SK-N-SH treated with all-trans-retinoic acid at 6 μM for 48 hours (cell line): ENCODE data around the gene EIF2B5.

Experiments used
- ATAC-seq: fragments of 200-7000 bp; cut with Tn5 transposase; 3 replicates; pipeline ENCODE4 v1.9.1; 2020; ENCODE audit warnings: mild to moderate bottlenecking, moderate library complexity
- ARNTL ChIP-seq: fragments of 450-650 bp; formaldehyde crosslinking; IDR thresholded peaks from 2 replicates; pipeline ENCODE4 v1.5.0; 2020; ENCODE audit warnings: low read depth, mild to moderate bottlenecking, moderate library complexity, borderline replicate concordance
- BACH2 ChIP-seq: fragments of 250-450 bp; sonication (Bioruptor Pico); IDR thresholded peaks from 2 replicates; pipeline ENCODE4 v1.9.0; 2021; ENCODE audit warnings: mild to moderate bottlenecking, borderline replicate concordance
- CREB5 ChIP-seq: fragments of 250-450 bp; sonication (Bioruptor Pico); IDR thresholded peaks from 2 replicates; pipeline ENCODE4 v1.5.1; 2020; ENCODE audit warnings: low read depth, mild to moderate bottlenecking, moderate library complexity
- CSDC2 ChIP-seq: fragments of 250-450 bp; sonication (Bioruptor Pico); IDR thresholded peaks from 2 replicates; pipeline ENCODE4 v1.5.0; 2020; ENCODE audit warnings: mild to moderate bottlenecking, moderate library complexity
- ESRRG ChIP-seq: fragments of 250-450 bp; sonication (Bioruptor Pico); IDR thresholded peaks from 2 replicates; pipeline ENCODE4 v1.6.1; 2021; ENCODE audit warnings: mild to moderate bottlenecking
- GLIS3 ChIP-seq: fragments of 250-450 bp; sonication (Bioruptor Pico); IDR thresholded peaks from 2 replicates; pipeline ENCODE4 v1.5.0; 2020; ENCODE audit warnings: mild to moderate bottlenecking, moderate library complexity
- ISL1 ChIP-seq: fragments of 250-450 bp; sonication (Bioruptor Pico); IDR thresholded peaks from 2 replicates; pipeline ENCODE4 v2.1.2; 2022; ENCODE audit warnings: mild to moderate bottlenecking, moderate library complexity
- OSR1 ChIP-seq: fragments of 250-450 bp; sonication (Bioruptor Pico); IDR thresholded peaks from 2 replicates; pipeline ENCODE4 v1.8.0; 2022; ENCODE audit warnings: moderate library complexity, mild to moderate bottlenecking, inconsistent platforms
- PPARA ChIP-seq: fragments of 250-450 bp; sonication (Bioruptor Pico); IDR thresholded peaks from 2 replicates; pipeline ENCODE4 v1.5.0; 2020; ENCODE audit warnings: mild to moderate bottlenecking, borderline replicate concordance
- RARB ChIP-seq: fragments of 250-450 bp; sonication (Bioruptor Pico); IDR thresholded peaks from 2 replicates; pipeline ENCODE4 v1.8.0; 2021; ENCODE audit warnings: mild to moderate bottlenecking, moderate library complexity
- SNAI2 ChIP-seq: fragments of 250-450 bp; sonication (Bioruptor Pico); IDR thresholded peaks from 2 replicates; pipeline ENCODE4 v1.5.0; 2020; ENCODE audit warnings: mild to moderate bottlenecking, moderate library complexity
- TCF4 ChIP-seq: fragments of 250-450 bp; sonication (Bioruptor Pico); IDR thresholded peaks from 2 replicates; pipeline ENCODE4 v1.8.0; 2021; ENCODE audit warnings: mild to moderate bottlenecking, moderate library complexity, borderline replicate concordance
- TOX ChIP-seq: fragments of 250-450 bp; sonication (Bioruptor Pico); IDR thresholded peaks from 2 replicates; pipeline ENCODE4 v1.8.0; 2021; ENCODE audit warnings: mild to moderate bottlenecking, moderate library complexity, borderline replicate concordance
- TSHZ2 ChIP-seq: fragments of 250-450 bp; sonication (Bioruptor Pico); IDR thresholded peaks from 2 replicates; pipeline ENCODE4 v1.5.0; 2020; ENCODE audit warnings: mild to moderate bottlenecking, moderate library complexity
- ZFP3 ChIP-seq: fragments of 250-450 bp; sonication (Bioruptor Pico); IDR thresholded peaks from 2 replicates; pipeline ENCODE4 v1.5.0; 2020; ENCODE audit warnings: mild to moderate bottlenecking, moderate library complexity
- ZNF8 ChIP-seq: fragments of 450-650 bp; formaldehyde crosslinking; IDR thresholded peaks from 2 replicates; pipeline ENCODE4 v1.5.0; 2020; ENCODE audit warnings: mild to moderate bottlenecking, moderate library complexity
- TF ChIP-seq, protein P1 (sequence below): fragments of 250-450 bp; sonication (Bioruptor Pico); IDR thresholded peaks from 2 replicates; pipeline ENCODE4 v1.8.0; 2021; ENCODE audit warnings: low read depth, mild to moderate bottlenecking, moderate library complexity, borderline replicate concordance
- TF ChIP-seq, protein P2 (sequence below): fragments of 250-450 bp; sonication (Bioruptor Pico); IDR thresholded peaks from 2 replicates; pipeline ENCODE4 v1.5.1; 2021; ENCODE audit warnings: mild to moderate bottlenecking, moderate library complexity
- TF ChIP-seq, protein P3 (sequence below): fragments of 250-450 bp; sonication (Bioruptor Pico); IDR thresholded peaks from 2 replicates; pipeline ENCODE4 v1.8.0; 2020; ENCODE audit warnings: mild to moderate bottlenecking, moderate library complexity, borderline replicate concordance

The EIF2B5 gene

DNA sequence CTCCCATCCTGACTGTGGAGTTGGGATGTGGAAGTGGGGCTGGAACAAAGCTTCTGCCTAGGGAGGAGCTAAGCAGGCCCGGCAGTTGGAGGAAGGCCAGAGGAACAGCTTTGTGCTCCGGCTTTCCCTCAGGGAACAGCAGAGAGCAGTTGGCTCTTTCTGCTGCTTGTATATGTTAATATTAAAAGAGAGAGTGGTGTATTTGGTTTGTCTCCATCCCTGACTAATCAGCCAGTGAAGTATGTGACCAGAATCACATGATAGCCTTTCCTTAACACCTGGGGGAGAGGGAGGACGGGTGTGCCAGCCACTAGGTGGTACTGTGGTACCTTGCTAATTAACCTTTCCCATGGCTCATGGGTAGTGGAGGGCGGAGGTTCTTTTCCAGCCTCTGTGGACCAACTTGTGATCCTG is 10.0 kb downstream of the EIF2B5 start:
- TF ChIP-seq, protein P1, sequence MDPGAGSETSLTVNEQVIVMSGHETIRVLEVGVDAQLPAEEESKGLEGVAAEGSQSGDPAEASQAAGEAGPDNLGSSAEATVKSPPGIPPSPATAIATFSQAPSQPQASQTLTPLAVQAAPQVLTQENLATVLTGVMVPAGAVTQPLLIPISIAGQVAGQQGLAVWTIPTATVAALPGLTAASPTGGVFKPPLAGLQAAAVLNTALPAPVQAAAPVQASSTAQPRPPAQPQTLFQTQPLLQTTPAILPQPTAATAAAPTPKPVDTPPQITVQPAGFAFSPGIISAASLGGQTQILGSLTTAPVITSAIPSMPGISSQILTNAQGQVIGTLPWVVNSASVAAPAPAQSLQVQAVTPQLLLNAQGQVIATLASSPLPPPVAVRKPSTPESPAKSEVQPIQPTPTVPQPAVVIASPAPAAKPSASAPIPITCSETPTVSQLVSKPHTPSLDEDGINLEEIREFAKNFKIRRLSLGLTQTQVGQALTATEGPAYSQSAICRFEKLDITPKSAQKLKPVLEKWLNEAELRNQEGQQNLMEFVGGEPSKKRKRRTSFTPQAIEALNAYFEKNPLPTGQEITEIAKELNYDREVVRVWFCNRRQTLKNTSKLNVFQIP: no peak
- TF ChIP-seq RARB (CRISPR knock-in tag) (no peak), TSHZ2 (CRISPR knock-in tag) (no peak)
- TF ChIP-seq, all 23 proteins: peak for 0
- ATAC-seq: peak; percentile 64

DNA sequence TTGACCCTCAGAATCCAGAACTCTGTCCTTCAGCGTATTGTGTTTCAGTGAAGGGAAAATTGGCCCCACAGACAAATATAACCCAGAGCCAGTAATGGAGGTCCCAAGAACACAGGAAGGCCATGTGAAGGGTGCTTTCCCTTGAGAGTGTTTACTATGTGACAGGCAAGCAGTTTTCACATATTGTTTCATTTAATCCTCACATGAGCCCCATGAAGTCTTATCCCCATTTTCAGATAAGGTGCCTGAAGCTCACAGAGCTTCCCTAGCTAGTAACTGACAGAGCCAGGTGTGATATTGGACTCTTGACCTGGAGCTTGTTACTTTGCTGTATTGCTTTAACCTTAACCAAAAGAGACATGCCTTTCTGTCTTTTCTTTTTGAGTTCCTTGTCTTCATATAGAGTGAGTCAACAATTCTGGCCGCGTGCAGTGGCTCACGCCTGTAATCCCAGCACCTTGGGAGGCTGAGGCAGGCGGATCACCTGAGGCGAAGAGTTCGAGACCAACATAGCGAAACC is 10.7 kb downstream of the EIF2B5 start:
- no peak for ATAC-seq

GRCh38 chr3:184148076-184148475 is 12.9 kb downstream of the EIF2B5 start:
- ATAC-seq: no peak
- no peak for TF ChIP-seq ZNF8
- TF ChIP-seq BACH2 (CRISPR knock-in tag): no peak
- TF ChIP-seq SNAI2 (CRISPR knock-in tag): no peak
- TF ChIP-seq ARNTL: no peak
- no peak for TF ChIP-seq GLIS3 (CRISPR knock-in tag)
- no peak for TF ChIP-seq ESRRG (CRISPR knock-in tag)
- TF ChIP-seq TSHZ2 (CRISPR knock-in tag): no peak
- TF ChIP-seq CREB5: no peak
- TF ChIP-seq ISL1 (CRISPR knock-in tag): no peak
- TF ChIP-seq RARB (CRISPR knock-in tag): no peak
- no peak for TF ChIP-seq TOX (CRISPR knock-in tag)
- no peak for TF ChIP-seq PPARA
- TF ChIP-seq TCF4 (CRISPR knock-in tag): no peak
- TF ChIP-seq, protein P2, sequence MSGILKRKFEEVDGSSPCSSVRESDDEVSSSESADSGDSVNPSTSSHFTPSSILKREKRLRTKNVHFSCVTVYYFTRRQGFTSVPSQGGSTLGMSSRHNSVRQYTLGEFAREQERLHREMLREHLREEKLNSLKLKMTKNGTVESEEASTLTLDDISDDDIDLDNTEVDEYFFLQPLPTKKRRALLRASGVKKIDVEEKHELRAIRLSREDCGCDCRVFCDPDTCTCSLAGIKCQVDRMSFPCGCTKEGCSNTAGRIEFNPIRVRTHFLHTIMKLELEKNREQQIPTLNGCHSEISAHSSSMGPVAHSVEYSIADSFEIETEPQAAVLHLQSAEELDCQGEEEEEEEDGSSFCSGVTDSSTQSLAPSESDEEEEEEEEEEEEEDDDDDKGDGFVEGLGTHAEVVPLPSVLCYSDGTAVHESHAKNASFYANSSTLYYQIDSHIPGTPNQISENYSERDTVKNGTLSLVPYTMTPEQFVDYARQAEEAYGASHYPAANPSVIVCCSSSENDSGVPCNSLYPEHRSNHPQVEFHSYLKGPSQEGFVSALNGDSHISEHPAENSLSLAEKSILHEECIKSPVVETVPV (CRISPR knock-in tag): no peak

More for the DNA sequence above, 10.7 kb downstream of the EIF2B5 start:
- TF ChIP-seq CSDC2 (CRISPR knock-in tag) (no peak), OSR1 (no peak), BACH2 (CRISPR knock-in tag) (no peak), RARB (CRISPR knock-in tag) (no peak), ISL1 (CRISPR knock-in tag) (no peak), ZFP3 (CRISPR knock-in tag) (no peak), ESRRG (CRISPR knock-in tag) (no peak), CREB5 (no peak), TOX (CRISPR knock-in tag) (no peak), ZNF8 (no peak)
- TF ChIP-seq, protein P1: no peak
- TF ChIP-seq, protein P3, sequence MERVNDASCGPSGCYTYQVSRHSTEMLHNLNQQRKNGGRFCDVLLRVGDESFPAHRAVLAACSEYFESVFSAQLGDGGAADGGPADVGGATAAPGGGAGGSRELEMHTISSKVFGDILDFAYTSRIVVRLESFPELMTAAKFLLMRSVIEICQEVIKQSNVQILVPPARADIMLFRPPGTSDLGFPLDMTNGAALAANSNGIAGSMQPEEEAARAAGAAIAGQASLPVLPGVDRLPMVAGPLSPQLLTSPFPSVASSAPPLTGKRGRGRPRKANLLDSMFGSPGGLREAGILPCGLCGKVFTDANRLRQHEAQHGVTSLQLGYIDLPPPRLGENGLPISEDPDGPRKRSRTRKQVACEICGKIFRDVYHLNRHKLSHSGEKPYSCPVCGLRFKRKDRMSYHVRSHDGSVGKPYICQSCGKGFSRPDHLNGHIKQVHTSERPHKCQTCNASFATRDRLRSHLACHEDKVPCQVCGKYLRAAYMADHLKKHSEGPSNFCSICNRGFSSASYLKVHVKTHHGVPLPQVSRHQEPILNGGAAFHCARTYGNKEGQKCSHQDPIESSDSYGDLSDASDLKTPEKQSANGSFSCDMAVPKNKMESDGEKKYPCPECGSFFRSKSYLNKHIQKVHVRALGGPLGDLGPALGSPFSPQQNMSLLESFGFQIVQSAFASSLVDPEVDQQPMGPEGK: no peak
- TF ChIP-seq, all 23 proteins: peak for 0
